Uterus (tissue), 4 donors: ENCODE data around the gene DQX1. TPM values are rescaled to one million over a fixed set of nuclear protein-coding genes. Genes with fewer than 3 reads are reported as not detected.

Source experiments
- DNase-seq, 2 donors: peaks; one replicate each; pipeline ENCODE4 v3.0.0-alpha.2; 2019 to 2020
- H3K27ac ChIP-seq, 2 donors: fragments of 200-600 bp; sonication (generic); 1 replicate in 1 of 2; 2 replicates in 1 of 2; pipeline ENCODE4 v1.5.1; 2016 to 2018
- H3K27me3 ChIP-seq, 2 donors: fragments of 200-600 bp; sonication (generic); one replicate each; pipeline ENCODE4 v1.5.1; 2018 to 2019; ENCODE audit warnings: control low read depth in 1 of 2
- H3K36me3 ChIP-seq, 2 donors: fragments of 200-600 bp; sonication (generic); one replicate each; pipeline ENCODE4 v1.5.1; 2019; ENCODE audit warnings: control low read depth in 1 of 2
- H3K4me1 ChIP-seq, 2 donors: fragments of 200-600 bp; sonication (generic); one replicate each; pipeline ENCODE4 v1.5.1; 2018 to 2019; ENCODE audit warnings: control low read depth in 1 of 2
- H3K4me3 ChIP-seq, 2 donors: fragments of 200-600 bp; sonication (generic); 1 replicate in 1 of 2; 2 replicates in 1 of 2; pipeline ENCODE4 v1.5.1; 2018 to 2019; ENCODE audit warnings: mild to moderate bottlenecking in 1 of 2
- H3K9me3 ChIP-seq, 2 donors: fragments of 200-600 bp; sonication (generic); one replicate each; pipeline ENCODE4 v1.5.1; 2019; ENCODE audit warnings: control low read depth in 1 of 2
- CTCF ChIP-seq, 4 experiments: fragments of 200-600 bp in 2 of 4; fragments of 450-650 bp in 2 of 4; sonication (generic) in 2 of 4; IDR thresholded peaks; one replicate each; pipeline ENCODE4 v1.5.1; 2016 to 2019; ENCODE audit warnings: antibody characterized with exemption in 4 of 4, mild to moderate bottlenecking in 2 of 4, moderate library complexity in 1 of 4
- POLR2A ChIP-seq, 2 donors: fragments of 450-650 bp; IDR thresholded peaks; one replicate each; pipeline ENCODE4 v1.6.1; 2016; ENCODE audit warnings: antibody characterized with exemption in 2 of 2, mild to moderate bottlenecking in 1 of 2, moderate library complexity in 1 of 2
- intact Hi-C: fragments of 100-400 bp; cut with DNase I; formaldehyde crosslinking; loops from one replicate; pipeline ENCODE4 v1.15.1; 2023; ENCODE audit warnings: low total_unique reads
- total RNA-seq, 4 donors: library from RNA; depleted of rRNA in 3 of 4; stranded (reverse); fragments of >200 nt in 3 of 4; gene quantifications; one replicate each; pipeline versions ENCODE4 v1.1.0 to v1.2.4, GENCODE V29; 2014 to 2023
- donor health status: DM: yes; HTN: yes; CAD: no.

Gene DQX1
- total RNA-seq, 4 donors from 2014 or later = not detected

DNA sequence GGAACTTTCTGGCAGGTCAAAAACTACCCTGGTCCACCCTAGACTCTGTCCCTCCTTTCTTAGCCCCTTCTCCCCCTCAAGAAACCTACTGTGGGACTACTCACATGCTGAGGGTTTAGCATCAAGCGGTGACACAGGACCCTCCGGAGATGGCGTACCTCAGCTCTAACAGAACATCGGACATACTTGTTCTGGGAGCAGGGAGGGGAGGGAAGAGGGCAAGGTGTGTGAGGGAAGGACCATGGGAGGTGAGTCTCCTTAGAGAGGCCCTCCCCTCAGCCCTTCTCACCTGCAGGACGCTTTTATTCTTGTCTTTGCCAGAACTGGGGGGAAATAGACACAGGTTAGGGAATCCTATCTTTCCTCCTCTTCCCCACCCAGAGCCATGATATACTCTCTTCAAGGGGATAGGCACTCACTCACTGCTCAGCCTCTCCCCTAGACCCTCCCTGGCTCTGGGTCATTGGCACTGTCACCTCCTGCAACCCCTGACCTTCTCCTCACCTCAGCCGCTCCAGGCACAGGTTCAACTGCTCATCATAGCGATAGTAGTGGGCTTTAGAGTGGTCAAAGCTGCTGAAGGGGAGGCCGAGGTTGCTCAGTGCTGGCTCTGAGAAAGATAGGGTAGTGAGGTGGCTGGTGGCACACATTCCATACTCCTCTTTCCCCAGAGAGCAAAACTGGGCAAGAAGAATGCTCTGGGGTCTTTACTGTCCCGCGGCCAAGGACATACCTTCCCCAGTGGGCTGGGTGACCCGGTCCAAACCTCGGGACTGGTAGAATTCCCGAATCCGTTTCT lies 20.4 kb downstream of the DQX1 start:
- H3K4me3 ChIP-seq = no peak overlapping the region
- intact Hi-C loops = no loop called here
- TF ChIP-seq CTCF (IDR thresholded peaks at IDR 0.05) (no peak), POLR2A (IDR thresholded peaks at IDR 0.05) (no peak)
- peaks cover 0 to 9% of the 10 kb centered on the region in 2 donors for H3K4me1 ChIP-seq
- H3K36me3 ChIP-seq = no peaks in the 10 kb centered on the region
- no peak for DNase-seq
- no peak overlapping the region for H3K27ac ChIP-seq
- H3K9me3 ChIP-seq = no peaks in the 10 kb centered on the region
- H3K27me3 ChIP-seq = peaks cover 0 to 4% of the 10 kb centered on the region in 2 donors

- intact Hi-C loops = no loop called here
- H3K27ac ChIP-seq = no peak overlapping the region
Observed at GRCh38 chr2:74504591-74504990, 21.4 kb downstream of the DQX1 start.

DNA sequence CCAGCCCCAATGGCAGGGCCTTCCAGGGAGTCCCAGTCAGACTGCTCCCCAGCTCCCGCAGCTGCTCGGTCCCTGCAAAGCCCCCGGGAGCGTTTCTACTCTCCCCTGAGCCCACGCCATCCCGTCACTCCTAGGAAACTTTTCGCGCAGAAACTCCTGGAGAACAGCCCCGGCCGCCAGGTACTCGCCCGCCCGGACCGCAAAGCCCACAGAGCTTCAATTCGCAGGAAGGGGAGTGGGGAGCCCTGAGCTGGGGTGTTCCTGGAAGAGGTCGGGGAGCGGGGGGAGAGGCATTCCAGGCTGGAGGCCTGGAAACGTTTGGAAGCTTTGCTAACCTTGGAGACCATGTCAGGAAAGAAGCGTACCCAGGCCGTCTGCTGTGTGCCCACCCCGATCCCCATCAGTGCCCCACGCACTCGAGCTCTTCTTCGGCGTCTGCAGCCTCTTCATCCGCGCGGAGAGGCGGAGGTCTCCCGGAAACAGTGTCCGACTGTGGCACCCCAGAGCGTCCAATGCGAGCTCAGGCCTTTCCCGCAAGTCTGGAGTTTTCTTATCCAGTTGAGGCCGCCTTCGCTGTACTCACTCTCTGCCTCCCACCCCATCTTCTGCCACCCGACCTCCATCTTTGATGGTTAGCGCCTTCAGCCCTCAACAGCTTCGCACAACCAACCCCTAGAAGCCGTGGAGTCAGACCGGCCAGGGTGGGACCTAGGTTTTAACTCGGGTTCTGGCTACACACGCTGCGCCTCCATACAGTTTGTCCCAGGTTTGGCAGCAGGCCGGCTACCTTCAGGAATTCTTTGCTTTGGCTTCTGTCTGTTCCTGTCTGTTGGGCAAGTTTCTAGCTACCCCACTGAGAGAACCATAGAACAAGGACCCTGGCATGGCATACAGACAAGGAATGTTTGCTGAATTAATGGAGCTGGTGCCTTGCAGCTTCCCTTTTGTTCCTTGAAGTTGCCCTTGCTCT lies 22.2 kb downstream of the DQX1 start:
- peak overlapping the region; percentile 23 to 38 for H3K4me3 ChIP-seq
- TF ChIP-seq CTCF (IDR thresholded peaks at IDR 0.05) (no peak), POLR2A (IDR thresholded peaks at IDR 0.05) (no peak)
- H3K36me3 ChIP-seq = no peaks in the 10 kb centered on the region
- DNase-seq = no peak
- H3K9me3 ChIP-seq = no peaks in the 10 kb centered on the region
- intact Hi-C loops = no loop called here
- H3K4me1 ChIP-seq = peaks cover 0 to 15% of the 10 kb centered on the region in 2 donors
- peak overlapping the region in 1 of 2 donors; percentile 77 for H3K27ac ChIP-seq
- peaks cover 4 to 17% of the 10 kb centered on the region in 2 donors for H3K27me3 ChIP-seq

More at GRCh38 chr2:74504591-74504990, 21.4 kb downstream of the DQX1 start:
- Histone ChIP-seq H3K4me1 (peaks cover 0 to 9% of the 10 kb centered on the region in 2 donors), H3K4me3 (no peak overlapping the region), H3K27me3 (peaks cover 0 to 11% of the 10 kb centered on the region in 2 donors), H3K36me3 (no peaks in the 10 kb centered on the region), H3K9me3 (no peaks in the 10 kb centered on the region)
- TF ChIP-seq CTCF (IDR thresholded peaks at IDR 0.05) (no peak), POLR2A (IDR thresholded peaks at IDR 0.05) (no peak)
- no peak for DNase-seq

DNA sequence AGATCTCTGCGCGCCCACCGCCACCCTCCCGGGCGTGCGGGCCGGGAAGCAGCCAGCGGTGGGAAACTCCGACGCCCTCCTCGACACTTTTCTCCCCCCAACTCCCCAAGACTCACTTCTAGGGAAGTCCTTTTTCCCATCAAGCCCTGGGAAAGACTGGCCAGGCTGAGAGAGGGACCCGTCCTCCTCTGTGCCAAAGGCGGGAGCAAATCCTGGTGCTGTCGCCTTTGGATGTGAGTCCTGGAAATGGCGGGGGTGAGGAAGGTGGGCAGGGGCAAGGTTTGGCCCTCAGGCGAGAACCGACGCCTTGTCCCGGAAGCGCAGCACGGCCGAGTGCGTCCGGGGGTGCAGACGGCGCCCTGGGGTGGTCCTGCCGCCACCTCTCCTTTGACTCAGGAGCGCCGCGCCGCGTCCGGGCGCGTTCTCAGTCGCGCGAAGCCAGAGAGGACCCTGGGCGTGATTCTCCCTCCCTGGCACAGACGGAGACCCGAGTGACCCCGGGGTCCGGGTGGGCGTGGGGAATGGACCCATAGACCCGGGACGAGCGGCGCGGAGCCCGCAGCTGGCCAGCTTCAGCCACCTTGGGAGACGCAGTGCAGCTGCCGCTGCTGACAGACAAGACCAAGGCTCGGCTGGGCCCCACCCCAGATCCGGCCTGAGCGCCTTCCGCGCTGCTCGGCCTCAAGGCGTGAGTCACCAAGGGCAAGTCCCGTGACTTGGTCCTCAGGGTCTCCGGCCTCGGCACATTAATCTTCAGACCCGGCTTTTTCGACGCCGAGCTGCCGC lies 23.1 kb downstream of the DQX1 start:
- H3K27me3 ChIP-seq = peaks cover 4 to 26% of the 10 kb centered on the region in 2 donors
- no peaks in the 10 kb centered on the region for H3K9me3 ChIP-seq
- peak overlapping the region in 1 of 2 donors; percentile 77 for H3K27ac ChIP-seq
- peaks cover 0 to 21% of the 10 kb centered on the region in 2 donors for H3K4me1 ChIP-seq
- TF ChIP-seq CTCF (IDR thresholded peaks at IDR 0.05) (no peak), POLR2A (IDR thresholded peaks at IDR 0.05) (peak in 1 of 2 donors; percentile 29)
- peak; percentile 61 to 69 for DNase-seq
- H3K4me3 ChIP-seq = peak overlapping the region; percentile 23 to 38
- intact Hi-C loops = no loop called here
- H3K36me3 ChIP-seq = no peaks in the 10 kb centered on the region
